Renal pelvis (tissue), 4 donors: ENCODE data around the gene ERCC2. TPM values are rescaled to one million over a fixed set of nuclear protein-coding genes. Genes with fewer than 3 reads are reported as not detected.

Experiments
- DNase-seq: peaks from one replicate; pipeline ENCODE4 v3.0.0-alpha.2; 2013
- polyA plus RNA-seq, 3 donors: library from polyadenylated mRNA; unstranded; fragments of 120-200 nt; gene quantifications; one replicate each; pipeline ENCODE4 v1.2.1, GENCODE V29; 2013; ENCODE audit not compliant: insufficient read length in 3 of 3

ERCC2 gene
- polyA plus RNA-seq, 3 donors: 35.3 to 42.2 (median 40.8) TPM

DNA sequence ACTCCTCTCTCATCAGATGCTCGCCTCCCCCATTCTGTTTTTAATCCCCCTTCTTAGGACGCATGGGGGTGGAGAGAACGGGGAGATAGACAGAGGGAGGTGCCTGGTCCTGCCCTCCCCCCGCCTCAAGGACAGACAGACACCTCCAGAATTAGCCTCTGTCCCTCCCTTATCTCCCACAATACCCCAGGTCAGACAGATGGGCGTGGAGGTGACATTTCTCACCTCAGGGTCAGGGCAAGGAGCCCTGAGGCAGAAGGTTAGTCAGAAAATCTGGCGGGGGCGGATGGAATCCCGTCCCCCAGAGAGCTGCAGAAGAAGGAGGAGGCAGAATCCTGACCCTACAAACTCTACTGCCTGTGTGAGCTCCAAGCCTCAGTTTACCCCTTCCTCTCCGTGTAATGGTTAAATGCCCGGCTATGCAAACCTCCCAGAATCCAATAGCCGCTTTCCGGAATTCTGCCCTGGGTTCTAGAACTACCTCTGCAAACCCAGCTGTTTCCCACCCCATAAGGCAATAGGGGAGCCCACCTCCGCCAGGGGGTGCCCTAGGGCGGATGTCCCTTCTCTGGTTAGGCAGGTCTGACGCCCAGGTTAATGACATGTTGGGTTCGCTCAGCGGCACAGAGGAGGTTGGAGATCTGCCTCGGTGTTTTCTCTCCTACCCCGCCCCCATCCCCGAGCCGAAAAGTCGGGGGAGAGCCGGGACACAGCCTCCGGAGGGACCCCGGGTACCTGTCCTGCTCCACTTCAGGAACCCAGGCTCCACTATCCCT, 33.6 kb upstream of the ERCC2 start:
- DNase-seq: no peak

DNA sequence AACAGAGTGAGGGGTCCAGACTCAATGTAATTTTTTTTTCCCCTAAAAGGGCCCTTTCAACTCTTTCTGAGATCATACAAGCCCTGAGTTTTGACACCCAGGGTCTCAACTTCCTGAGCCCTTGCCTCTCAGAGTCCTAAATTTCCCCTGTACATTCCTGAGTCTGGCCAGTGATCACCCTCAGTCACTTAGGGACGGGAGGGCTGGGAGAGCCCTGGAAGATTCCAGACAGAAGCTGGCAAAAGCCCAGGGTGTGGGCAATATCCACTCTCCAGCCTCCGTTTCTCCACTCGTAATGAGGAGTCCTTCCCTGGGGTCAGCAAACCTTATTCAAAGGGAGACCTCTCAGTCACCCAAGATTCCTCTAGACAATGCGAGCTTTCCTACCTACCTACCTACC, 32.9 kb upstream of the ERCC2 start:
- no peak for DNase-seq

DNA sequence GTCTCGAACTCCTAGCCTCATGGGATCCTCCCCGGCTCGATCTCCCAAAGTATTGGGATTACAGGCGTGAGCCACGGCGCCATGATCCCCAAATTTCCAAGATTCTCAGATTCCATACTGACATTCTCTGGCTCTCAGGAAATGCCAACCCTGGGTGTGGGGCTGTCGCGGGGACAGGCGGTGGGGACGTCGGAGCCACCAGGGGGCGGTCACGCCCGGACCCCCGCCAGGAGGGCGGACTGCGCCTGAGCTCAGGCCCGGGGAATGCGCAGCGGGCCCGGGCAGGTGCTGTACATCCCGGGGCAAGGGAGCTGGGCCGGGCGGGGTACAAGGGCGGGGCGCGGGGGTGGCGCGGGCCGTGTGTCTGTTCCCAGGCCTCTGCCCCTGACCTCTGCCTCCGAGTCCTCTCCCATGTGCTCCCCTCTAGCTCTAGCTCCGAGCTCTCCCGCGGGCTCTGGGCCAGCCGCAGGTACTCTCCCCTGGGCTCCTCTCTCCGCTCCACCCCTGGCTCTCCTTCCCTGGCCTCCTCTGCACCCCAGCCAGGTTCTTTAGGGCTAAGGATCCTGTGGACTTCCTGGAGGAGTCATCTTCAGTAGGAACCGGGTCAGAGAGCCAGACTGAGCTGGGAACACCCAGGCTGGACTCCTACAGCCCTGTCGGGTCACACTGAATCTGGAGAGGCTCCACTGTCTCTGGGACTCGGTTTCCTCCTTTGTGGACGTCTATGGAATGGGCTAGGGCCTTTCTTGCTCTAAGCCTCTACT, 32.1 kb upstream of the ERCC2 start:
- DNase-seq: peak; percentile 37

DNA sequence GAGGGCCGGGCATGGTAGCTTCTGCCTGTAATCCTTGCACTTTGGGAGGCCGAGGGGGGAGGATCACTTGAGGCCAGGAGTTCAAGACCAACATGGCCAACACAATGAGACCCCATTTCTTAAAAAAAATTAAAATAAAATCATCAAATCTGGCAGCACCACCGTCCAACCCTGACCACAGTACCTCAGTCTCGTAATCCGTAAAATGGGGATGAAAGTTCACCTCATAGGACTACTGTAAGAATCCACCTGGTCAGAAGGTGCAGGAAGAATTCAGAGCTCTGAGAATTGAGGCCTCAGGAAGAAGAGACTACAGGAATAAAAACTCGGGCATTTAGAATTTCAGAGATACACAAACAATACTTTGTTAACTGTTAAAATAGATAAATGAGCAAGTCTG, 31.4 kb upstream of the ERCC2 start:
- no peak for DNase-seq

DNA sequence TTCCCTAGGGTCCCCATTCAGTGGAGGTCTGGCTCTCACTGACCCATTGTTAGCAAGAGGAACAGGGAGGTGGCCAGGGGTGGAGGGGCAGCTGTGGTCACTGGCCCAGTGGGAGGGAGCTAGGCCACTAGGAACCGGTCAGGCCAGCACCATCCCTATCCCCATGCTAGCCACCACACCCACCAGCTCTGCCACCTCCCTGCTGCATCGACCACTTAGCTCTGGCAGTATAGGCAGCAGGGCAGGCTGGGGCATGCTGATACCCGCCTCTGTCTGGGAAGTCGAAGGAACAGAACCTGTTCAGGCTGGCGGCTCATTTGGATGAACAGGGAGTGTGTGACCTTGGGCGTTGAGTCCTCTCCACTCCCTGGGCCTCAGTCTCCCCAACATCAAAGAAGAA, 29.8 kb upstream of the ERCC2 start:
- DNase-seq: no peak

DNA sequence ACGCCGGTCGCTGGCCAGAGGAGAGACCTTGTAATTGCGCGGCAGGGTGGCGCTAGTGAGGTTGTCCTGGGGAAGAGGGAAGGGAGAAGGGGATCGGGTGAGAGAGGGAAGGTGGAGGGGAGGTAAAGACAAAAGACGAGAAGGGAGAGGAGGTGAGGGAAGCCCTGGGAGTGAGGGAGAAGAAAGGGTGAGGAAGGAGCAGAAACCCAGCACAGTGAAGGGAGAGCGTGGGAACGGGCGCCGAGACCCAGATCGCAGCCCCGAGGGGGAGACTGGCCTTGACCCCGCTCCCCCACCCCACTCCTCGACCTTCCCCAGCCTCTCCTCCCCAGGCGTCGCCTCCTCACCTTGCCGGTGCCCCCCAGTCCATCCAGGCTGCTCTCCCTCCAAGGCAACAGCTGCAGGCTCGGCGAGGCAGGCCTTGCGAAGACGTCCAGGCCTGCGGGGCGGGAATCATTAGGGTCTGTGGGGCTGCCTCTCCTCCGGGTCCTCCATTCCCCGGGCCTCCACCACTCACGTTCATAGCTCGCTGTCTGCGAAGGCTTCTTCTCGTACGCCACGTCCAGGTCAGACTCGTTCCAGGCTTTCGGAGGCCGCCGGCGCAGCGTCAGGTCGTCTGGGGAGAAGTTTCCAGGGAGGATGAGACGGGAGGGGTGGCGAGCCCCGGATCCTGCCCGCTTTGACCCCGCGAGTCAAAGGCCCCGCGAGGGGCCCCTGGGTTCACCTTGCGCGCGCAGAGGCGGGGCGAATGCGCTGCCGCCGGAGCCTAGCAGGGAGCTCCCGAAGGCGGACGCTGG, 25.6 kb upstream of the ERCC2 start:
- no peak for DNase-seq

DNA sequence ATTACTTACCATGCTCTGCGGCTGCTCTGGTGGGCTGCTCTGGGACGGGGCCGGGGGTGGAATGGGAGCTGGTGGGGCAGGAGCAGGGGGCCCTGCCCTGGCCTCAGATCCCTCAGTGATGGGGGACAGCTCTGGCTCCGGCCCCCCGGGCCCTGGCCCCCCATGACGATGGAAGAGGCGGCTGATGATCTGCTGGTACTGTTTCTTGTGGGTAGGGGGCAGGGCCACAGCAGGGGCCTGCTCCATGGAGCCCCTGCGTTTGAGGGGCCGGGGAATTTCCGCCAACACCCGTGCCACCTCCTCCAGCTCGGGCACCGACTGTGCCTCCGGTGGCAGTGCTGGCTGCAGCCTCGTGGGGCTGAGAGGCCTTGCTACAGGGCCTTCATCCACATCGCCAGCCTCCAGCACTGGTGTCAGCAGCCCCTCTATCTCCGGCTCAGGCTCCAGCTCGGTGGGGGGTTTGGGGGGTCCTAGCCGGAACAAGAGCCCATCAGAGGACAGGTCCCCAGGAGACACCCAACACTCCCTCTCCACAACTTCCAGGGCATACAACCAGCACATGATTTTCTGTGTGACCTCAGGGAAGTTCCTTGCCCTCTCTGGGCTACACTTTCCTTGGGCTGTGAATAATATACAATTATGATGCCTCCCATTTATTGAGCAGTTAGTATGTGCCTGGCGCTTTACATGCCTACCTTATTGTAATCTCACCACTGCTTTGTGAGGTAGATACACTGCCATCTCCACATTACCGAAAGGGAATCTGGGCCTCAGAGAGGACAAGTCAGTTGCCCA, 21.7 kb upstream of the ERCC2 start:
- DNase-seq: no peak

DNA sequence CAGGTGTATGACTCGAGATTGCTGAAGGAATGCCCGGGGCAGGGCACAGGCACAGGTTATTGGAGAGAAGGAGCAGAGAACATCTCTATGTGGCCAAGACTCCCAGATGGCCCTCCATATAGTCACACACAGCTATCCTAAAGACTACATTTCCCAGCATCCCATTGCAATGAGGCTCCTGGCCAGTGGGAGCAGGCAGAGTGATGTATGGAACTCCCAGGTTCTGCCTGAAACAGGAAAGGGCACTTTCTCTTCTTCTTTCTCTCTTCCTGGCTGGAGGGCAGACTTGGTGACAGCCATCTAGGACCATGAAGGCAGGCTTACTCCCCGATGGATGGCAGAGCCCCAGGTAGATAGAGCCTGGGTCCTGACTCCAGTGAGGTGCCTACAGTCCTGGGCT, 21.0 kb upstream of the ERCC2 start:
- no peak for DNase-seq

DNA sequence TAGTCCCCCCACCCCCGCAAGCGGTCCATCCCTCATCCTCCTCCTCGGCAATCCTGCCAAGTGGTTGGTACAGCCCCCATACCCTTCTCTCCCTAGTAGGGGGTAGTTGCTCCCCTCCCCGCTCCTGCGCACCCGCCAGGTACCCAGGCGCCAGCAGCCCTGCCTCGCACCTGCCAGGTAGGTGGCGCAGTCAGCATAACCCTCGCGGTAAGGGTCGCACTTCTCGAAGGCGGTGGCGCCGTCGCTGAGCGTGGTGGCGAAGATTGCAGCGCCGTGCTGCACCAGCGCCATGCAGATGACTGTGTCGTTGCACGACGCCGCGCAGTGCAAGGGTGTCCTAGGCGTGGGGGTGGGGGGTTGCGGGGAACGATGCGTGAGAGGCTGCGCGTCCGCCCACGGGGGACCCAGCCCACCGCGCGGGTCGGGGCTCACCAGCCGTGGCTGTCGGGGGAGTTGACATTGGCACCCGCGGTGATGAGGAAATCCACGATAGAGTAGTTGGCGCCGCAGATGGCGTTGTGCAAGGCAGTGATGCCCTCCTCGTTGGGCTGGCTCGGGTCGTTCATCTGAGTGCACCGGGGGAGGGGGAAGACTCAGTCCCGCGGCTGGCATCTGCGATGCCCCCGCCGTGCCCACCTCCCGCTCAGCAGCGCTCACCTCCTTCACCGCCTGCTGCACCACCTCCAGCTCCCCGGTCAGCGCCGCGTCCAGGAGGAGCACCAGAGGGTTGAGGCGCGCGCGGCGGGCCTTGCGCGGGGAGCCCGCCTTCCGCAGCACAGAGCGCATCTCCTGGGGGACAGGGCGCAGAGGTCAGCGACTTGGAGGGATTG, 15.2 kb upstream of the ERCC2 start:
- no peak for DNase-seq

DNA sequence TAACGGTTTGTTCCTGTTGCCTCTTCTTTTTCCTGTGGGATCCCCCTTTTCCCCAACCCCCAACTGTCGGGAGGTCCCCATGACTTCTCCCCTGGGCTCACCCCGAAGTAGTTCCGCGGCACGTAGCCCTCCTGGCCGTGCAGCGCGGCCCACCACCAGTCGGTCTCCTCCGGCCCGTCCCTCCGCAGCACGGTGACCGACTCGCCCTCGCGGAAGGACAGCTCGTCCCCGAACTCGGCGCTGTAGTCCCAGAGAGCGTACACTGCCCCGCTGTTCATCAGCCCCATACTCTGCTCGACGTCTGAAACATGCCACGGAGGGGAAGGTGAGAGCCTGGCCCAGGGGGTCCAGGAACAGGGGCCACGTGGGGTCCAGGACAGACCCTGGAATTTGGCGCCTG, 12.1 kb upstream of the ERCC2 start:
- DNase-seq: no peak

DNA sequence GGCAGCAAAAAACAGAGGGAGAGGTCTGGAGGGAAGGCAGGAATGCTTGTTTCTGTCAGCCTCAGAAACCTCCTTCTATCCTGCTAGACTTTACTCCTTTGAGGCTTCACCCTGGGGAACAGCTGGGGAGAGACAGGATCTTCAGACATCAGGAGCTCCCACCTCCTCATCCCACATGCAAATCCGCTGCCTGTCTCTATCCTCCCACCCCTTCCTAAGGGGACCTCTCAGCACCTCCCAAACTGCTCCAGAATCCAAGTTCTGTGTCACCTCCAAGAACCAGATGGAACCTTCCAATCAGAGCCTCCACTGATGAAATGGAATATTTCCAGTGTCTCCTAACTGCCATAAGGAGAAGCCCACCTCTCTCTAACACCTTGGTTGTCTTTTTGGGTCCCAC, 9.7 kb upstream of the ERCC2 start:
- no peak for DNase-seq

DNA sequence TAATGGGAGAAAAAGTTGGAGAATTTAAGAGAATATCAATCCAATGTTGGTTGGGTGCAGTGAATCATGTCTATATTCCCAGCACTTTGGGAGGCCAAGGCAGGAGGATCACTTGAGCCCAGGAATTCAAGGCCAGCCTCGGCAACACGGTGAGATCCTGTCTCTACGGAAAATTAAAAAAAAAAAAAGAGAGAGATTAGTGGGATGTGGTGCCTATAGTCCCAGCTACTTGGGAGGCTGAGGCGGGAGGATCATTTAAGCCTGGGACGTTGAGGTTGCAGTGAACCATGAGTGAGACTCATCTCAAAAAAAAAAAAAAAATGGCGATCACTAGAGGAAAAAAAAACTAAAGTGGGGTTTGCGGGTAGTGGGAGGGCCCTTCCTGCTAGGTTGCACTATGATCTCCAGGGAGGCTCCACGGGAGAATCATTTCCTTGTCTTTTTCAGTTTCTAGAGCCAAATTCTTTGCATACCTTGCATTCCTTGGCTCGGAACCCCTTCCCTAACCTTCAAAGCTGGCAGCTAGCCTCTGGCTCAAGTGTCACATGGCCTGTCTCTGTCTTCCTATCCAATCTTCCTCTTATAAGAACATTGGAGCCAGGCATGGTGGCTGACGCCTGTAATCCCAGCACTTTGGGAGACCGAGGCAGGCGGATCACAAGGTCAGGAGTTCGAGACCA, 5.8 kb upstream of the ERCC2 start:
- DNase-seq: peak; percentile 67

DNA sequence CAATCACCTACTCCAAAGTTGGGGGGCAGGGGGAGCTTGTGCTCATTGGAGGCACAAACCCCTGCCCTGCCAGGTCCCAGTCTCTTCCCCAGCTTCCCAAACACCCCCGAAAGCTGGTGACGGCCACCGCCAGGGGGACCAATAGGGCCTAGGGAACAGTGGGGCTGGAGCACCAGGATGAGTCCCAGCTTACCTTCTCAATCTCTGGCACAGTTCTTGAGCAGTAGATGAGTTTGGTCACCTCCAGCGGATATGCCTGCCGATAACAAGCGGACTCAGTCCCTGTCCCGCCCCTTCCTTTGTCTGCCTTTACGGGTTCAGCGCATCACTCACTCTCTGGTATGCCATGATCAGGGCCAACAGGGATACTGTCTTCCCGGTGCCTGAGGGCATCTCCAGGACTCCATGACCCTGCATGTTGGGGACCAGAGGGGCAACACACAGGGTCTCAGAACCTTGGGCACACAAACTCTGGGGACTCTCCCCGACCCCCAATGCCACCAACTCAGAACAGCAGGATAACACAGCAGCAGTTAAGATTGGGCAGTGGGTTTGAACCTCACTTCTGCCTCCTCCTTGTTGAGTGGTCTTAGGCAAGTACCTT, 1.5 kb downstream of the ERCC2 start:
- DNase-seq: no peak

DNA sequence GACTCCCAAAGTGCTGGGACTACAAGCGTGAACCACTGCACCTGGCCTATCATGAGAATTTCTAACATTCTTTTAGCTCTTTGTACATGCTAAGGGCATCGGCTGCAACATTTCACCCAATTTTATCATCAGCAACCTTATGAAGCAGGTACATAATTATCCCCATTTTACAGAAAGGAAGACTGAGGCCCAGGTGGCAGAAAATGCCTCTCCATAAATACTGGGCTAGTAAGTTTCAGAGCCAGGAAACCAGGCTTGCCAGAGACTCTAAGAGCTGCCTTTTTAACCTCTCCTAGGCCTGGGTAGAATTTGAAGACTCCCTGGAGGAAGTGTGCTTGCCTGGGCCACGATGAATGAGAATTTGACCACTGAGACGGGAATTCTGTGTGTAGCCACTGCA, 2.2 kb downstream of the ERCC2 start:
- DNase-seq: no peak

DNA sequence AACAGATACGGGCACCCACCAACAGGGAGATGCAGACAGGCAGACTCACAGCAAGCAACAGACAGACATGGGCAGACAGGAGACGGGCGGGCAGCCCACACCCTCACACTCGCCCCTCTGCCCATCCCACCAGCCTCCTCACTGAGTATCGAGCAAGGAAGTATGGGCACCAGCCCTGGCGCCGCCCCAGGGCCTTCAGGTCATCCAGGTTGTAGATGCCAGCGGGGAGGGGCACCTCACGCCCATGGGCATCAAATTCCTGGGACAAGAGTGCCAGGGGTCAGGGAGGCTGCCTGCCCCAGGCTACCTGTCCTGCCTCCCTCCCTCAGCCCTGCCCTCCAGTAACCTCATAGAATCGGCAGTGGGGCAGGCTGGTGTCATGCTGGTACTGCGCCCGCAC, 5.7 kb downstream of the ERCC2 start:
- DNase-seq: no peak

DNA sequence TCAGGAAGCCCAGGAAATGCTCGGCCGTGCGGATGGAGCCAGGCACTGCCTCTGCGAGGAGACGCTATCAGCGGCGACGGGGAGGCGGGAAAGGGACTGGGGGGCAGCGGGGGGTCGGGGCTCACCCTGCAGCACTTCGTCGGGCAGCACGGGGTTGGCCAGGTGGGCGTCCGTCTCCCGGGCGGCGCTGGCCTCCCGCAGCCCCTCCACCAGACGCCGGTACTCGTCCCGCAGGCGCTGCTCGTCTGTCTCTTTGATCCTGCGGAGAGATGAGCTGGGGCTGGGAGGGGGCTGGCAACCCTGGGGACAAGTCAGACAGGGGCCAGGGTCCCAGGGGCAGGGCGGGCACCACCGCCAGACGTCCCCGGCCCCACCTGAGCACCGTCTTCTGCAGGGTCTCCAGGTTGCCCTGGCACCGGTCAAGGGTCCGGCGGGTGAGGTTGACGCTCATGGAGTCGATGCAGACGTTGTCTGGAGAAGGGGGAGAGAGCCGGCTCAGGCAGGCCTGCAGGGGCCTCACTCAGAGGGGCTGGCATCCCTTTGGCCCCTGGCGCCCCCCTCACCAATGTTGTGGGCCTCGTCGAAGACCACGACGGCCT, 6.4 kb downstream of the ERCC2 start:
- DNase-seq: no peak

DNA sequence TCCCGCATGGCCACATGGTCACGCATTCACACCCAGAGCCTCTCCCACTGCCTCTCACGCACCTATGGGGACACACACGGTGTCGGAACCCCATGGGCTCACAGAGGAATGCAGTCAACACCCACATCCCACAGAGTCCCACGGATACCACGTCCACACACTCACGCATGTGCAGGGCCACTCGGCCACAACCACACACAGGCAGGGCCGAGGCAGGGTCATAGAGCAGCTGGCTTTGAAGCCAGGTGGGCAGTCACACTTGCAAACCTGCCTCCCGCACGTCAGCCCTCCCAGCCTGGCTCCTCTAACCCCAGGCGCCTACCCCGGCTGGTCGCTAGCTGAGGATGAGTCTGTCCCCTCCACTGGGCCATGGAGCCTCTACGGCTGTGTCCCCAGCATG, 8.1 kb downstream of the ERCC2 start:
- no peak for DNase-seq

DNA sequence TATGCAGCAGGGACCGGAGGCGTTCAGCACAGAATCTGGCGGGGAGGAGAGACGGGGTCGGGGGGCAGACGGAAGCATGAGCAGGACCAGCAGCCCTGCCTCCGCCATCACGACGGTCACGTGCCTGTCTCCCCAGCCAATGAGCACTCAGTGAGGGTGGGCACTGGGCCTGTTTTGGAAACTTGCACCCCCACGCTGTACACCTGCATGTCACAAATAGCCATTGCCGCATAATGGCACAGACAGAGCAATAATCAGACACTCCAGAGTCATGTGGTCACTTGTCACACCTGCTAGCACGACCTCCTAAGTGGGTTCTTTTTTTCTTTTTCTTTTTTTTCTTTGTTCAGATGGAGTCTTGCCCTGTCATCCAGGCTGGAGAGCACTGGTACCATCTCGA, 8.8 kb downstream of the ERCC2 start:
- DNase-seq: no peak

DNA sequence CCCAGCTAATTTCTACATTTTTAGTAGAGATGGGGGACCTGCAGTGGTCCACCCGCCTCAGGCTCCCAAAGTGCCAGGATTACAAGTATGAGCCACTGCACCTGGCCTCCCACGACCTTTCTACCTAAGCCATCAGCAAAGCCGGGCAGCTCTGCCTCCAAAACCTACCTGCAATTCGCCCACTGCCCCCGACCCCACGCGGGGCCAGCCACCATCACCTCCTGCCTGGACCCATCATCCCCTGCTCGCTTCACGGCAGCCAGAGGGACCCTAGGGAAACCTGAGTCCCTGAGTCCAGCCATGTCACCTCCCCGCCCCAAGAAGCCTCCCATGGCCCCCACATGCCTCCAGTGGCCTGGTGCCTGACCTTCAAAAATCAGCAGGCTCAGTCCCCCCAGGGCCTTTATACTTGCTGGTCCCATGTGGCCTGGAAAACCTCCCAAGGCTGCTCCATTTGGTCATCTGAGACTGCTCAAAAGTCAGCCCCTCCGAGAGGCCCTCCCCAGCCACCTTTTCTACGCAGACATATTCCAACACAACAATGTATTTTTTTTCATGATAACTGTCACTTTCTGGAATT, 12.1 kb downstream of the ERCC2 start:
- no peak for DNase-seq
